GM19455 (cell line): ENCODE results near the gene SCARF2.
"Not testable (repeated sequence)": the region's sequence is repeated elsewhere in the genome, so short reads cannot be mapped to it uniquely, and the experiment has no call there.

Experiments used
- ATAC-seq: cut with Tn5 transposase; IDR thresholded peaks from one replicate; pipeline ENCODE4 v1.9.1; 2021; ENCODE audit not compliant: unreplicated experiment

The SCARF2 gene

GRCh38 chr22:20395907-20396287 is 41.7 kb downstream of the SCARF2 start:
- no peak for ATAC-seq

GRCh38 chr22:20395181-20395906 is 42.3 kb downstream of the SCARF2 start:
- no peak for ATAC-seq

- peak; percentile 74 for ATAC-seq
Observed at GRCh38 chr22:20393705-20394476, 43.7 kb downstream of the SCARF2 start, which contains the start of gene ZNF74. Gene ZNF74 (plus strand): TSS chr22:20394151. CDS start chr22:20394629, 478 bp downstream.

GRCh38 chr22:20392983-20393704 is 44.5 kb downstream of the SCARF2 start:
- ATAC-seq = no peak

- not testable (repeated sequence) for ATAC-seq
Observed at GRCh38 chr22:20392365-20392881, 45.2 kb downstream of the SCARF2 start.

GRCh38 chr22:20391222-20391621 is 46.4 kb downstream of the SCARF2 start:
- ATAC-seq = no peak

GRCh38 chr22:20390394-20390907 is 47.2 kb downstream of the SCARF2 start:
- no peak for ATAC-seq

- ATAC-seq = no peak
Observed at GRCh38 chr22:20389288-20389687, 48.3 kb downstream of the SCARF2 start.

GRCh38 chr22:20388200-20388599 is 49.4 kb downstream of the SCARF2 start:
- no peak for ATAC-seq

GRCh38 chr22:20386972-20387371 is 50.7 kb downstream of the SCARF2 start:
- no peak for ATAC-seq

GRCh38 chr22:20386336-20386735 is 51.3 kb downstream of the SCARF2 start:
- no peak for ATAC-seq

GRCh38 chr22:20384865-20385264 is 52.8 kb downstream of the SCARF2 start:
- ATAC-seq = no peak

GRCh38 chr22:20384171-20384570 is 53.5 kb downstream of the SCARF2 start:
- ATAC-seq = no peak

- ATAC-seq = no peak
Observed at GRCh38 chr22:20383538-20383937, 54.1 kb downstream of the SCARF2 start.

GRCh38 chr22:20380486-20380885 is 57.1 kb downstream of the SCARF2 start:
- no peak for ATAC-seq

GRCh38 chr22:20378684-20379083 is 58.9 kb downstream of the SCARF2 start:
- ATAC-seq = not testable (repeated sequence)

- ATAC-seq = no peak
Observed at GRCh38 chr22:20378110-20378509, 59.5 kb downstream of the SCARF2 start.

- not testable (repeated sequence) for ATAC-seq
Observed at GRCh38 chr22:20376983-20377382, 60.6 kb downstream of the SCARF2 start.

- ATAC-seq = not testable (repeated sequence)
Observed at GRCh38 chr22:20376281-20376680, 61.3 kb downstream of the SCARF2 start.
